IPS-NIHi7 (cell line): ENCODE data around the gene PSENEN.
A peak's percentile ranks its signal among the peaks of the same experiment; 100 is the strongest.

Experiments
- DNase-seq: peaks from one replicate; pipeline ENCODE4 v3.0.0; 2012; ENCODE audit warnings: mixed read lengths; ENCODE audit errors: extremely low spot score

The PSENEN gene

DNA sequence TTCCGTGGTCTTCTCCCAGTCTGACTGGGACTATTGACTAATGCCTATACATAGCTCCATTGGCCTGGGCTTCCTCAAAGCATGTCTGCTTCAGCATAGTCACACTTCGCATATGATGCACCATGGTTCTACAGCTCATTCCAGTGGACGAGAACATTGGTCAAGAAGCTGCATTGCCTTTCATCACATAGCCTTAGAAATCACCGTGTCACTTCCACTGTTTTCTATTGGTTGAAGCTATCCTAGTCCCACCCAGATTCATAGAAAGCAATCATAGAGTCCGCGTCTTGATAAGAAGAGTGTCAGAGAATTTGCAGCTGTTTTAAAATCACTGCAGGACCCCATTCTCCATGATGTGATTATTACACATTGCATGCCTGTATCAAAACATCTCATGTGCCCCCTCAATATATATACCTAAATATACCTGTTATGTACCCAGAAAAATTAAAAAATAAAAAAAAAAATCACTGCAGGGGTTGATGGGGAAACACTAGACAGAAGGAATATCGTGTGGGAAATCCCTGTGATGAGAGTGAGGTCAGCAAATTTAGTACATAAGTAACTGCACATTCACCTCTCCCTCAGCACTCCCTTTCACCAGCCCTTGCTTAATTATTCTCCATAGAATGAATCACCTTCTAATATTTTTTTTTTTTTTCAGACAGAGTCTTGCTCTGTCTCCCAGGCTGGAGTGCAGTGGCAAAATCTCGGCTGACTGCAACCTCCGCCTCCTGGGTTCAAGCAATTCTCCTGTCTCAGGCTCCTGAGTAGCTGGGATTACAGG, 27.8 kb downstream of the PSENEN start:
- DNase-seq = no peak

GRCh38 chr19:35774274-35775045, 29.0 kb downstream of the PSENEN start:
- DNase-seq = no peak

GRCh38 chr19:35775046-35775297, 29.5 kb downstream of the PSENEN start:
- no peak for DNase-seq

GRCh38 chr19:35775298-35776101, 30.0 kb downstream of the PSENEN start, which contains the start of gene ARHGAP33:
Gene ARHGAP33 (plus strand): TSS chr19:35775564. CDS start chr19:35775659, 95 bp downstream.
- peak; percentile 97 for DNase-seq

- no peak for DNase-seq
Measured at GRCh38 chr19:35776102-35776788, 30.8 kb downstream of the PSENEN start.

DNA sequence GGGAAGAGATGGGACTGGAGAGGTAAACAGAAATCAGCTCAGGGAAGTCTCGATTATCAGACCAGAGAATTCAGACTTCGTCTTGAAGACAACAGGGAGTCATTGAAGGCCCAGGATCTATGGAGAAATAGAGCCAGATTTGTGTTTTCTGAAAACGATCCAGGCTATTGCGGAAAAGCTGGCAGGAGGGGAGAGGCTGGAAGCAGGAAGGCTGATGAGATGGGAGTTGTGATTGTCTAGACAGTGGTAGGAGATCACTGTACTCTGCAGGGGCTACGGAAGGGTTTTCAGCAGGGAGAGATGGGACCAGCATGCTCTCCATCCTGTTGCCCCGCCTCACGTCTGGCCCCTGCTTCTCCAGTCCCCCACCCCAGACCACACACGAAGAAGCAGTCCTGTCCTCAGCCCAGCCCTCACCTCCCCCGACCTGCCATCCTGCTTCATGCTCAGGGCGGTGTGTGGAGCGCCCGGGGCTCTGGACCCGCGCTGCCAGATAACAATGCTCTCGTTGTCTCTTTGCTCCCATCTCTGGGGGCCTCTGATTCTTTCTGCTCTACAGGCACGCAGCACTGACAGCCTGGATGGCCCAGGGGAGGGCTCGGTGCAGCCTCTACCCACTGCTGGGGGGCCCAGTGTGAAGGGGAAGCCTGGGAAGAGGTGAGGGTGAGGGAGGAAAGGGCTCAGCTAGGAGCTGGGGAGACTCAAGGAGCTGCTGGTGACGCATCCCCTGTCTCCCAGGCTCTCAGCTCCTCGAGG, 31.8 kb downstream of the PSENEN start:
- peak; percentile 56 for DNase-seq

DNA sequence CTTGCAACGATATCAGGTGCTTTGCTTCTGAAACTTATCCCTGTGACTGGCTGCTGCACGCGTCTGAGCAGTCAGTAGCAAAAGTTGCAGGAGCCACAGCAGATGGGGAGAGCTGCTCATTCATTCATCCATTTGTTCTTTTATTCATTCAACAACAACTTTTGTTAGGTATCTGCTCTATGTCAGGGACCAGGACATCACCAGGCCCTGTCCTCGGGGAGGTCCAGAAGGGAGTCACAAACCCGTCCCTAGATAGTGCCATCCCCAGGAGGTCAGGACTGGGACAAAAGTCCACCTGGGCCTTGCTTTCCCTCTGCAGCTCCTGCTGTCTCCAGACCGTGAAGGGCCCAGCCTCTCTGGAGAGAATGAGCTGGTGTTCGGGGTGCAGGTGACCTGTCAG, 32.5 kb downstream of the PSENEN start:
- DNase-seq = no peak

DNA sequence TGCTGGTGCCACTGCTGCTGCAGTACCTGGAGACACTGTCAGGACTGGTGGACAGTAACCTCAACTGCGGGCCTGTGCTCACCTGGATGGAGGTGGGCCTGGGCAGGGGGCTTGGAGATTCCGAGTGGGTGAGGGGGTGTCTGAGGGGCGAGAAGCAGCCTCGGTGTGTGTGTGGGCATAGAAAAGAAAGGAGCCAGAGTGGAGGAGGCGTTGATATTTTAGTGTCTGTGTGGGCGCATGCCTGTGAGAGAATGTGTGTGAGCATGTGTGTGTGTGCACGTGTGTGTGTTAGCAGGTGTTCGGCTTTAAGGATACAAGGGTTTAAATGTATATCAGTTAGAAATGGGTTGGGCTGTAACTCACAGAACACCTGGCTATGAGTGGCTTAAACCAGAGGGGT, 33.6 kb downstream of the PSENEN start:
- no peak for DNase-seq

DNA sequence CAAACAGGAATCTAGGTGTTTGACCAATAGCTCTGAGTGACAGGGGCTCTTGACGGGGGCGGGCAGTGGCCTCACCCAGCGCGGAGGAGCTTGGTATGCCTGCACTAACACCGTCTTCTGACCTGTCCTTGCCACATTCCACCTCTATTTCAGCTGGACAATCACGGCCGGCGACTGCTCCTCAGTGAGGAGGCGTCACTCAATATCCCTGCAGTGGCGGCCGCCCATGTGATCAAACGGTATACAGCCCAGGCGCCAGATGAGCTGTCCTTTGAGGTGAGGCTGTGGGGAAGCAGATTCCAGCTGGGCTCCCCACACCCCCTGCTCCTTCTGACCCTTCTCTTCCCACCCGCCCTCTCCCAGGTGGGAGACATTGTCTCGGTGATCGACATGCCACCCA, 34.6 kb downstream of the PSENEN start:
- no peak for DNase-seq

DNA sequence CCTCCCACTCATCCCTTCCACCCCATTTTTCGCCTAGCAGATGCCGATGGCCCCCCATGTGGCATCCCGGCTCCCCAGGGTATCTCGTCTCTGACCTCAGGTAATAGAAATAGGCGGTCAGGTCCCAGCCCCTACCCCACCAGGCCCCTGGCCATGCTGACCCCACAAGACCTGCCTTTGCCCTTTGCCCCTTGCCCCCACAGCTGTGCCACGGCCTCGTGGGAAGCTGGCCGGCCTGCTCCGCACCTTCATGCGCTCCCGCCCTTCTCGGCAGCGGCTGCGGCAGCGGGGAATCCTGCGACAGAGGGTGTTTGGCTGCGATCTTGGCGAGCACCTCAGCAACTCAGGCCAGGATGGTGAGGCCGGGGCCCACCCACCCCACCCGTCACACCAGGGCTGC, 35.3 kb downstream of the PSENEN start:
- no peak for DNase-seq

GRCh38 chr19:35781650-35782049, 36.2 kb downstream of the PSENEN start:
- no peak for DNase-seq

DNA sequence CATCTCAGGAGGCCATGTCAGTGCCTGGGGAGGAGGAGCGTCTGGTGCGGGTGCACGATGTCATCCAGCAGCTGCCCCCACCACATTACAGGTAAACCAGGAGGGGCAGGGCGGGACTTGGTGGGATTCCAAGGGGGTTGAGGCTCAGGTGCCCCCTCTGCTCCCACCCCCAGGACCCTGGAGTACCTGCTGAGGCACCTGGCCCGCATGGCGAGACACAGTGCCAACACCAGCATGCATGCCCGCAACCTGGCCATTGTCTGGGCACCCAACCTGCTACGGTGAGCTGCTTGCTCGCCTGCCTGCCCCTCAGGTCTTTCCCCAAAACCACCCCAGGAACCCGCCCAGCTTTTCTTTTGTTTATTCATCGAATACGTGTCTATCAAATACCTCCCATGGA, 37.1 kb downstream of the PSENEN start:
- DNase-seq = no peak

- DNase-seq = peak; percentile 59
Measured at GRCh38 chr19:35783469-35784434, 38.3 kb downstream of the PSENEN start.

- peak; percentile 93 for DNase-seq
Measured at GRCh38 chr19:35784503-35785338, 39.3 kb downstream of the PSENEN start.

- no peak for DNase-seq
Measured at GRCh38 chr19:35785339-35785627, 39.8 kb downstream of the PSENEN start.

GRCh38 chr19:35786299-35787160, 41.1 kb downstream of the PSENEN start:
- no peak for DNase-seq

- DNase-seq = no peak
Measured at GRCh38 chr19:35787227-35787799, 41.9 kb downstream of the PSENEN start.
